KMS-11 (cell line): ENCODE results near the gene LMAN1.

ENCODE experiments used
- H2AFZ ChIP-seq: fragments of 200-600 bp; sonication (generic); 2 replicates; pipeline ENCODE4 v1.6.1; 2016; ENCODE audit warnings: antibody characterized with exemption, mixed run types, low read depth
- H3K27ac ChIP-seq: fragments of 200-600 bp; sonication (generic); 2 replicates; pipeline ENCODE4 v1.6.1; 2016; ENCODE audit warnings: mild to moderate bottlenecking, mixed run types
- H3K27me3 ChIP-seq: fragments of 200-600 bp; sonication (generic); 2 replicates; pipeline ENCODE4 v1.6.1; 2017; ENCODE audit warnings: mild to moderate bottlenecking, low read depth, mixed run types, moderate library complexity; ENCODE audit not compliant: insufficient read depth
- H3K36me3 ChIP-seq: fragments of 200-600 bp; sonication (generic); 2 replicates; pipeline ENCODE4 v1.6.1; 2017; ENCODE audit warnings: mild to moderate bottlenecking, mixed run types; ENCODE audit not compliant: insufficient read depth
- H3K4me1 ChIP-seq: fragments of 200-600 bp; sonication (generic); 2 replicates; pipeline ENCODE4 v1.6.1; 2016; ENCODE audit warnings: mild to moderate bottlenecking, low read depth, mixed run types; ENCODE audit not compliant: poor library complexity, severe bottlenecking
- H3K4me2 ChIP-seq: fragments of 200-600 bp; sonication (generic); 2 replicates; pipeline ENCODE4 v1.7.0; 2016; ENCODE audit warnings: mild to moderate bottlenecking, mixed run types
- H3K4me3 ChIP-seq: fragments of 200-600 bp; sonication (generic); IDR thresholded peaks from 2 replicates; pipeline ENCODE4 v1.6.1; 2017; ENCODE audit warnings: low read depth, low read length, mixed read lengths; ENCODE audit not compliant: insufficient read depth
- H3K79me2 ChIP-seq: fragments of 200-600 bp; sonication (generic); 2 replicates; pipeline ENCODE4 v1.6.1; 2016; ENCODE audit warnings: low read depth, mixed run types; ENCODE audit not compliant: insufficient read depth
- H3K9ac ChIP-seq: fragments of 200-600 bp; sonication (generic); 2 replicates; pipeline ENCODE4 v1.6.1; 2016; ENCODE audit warnings: mild to moderate bottlenecking, mixed run types
- H4K20me1 ChIP-seq: fragments of 200-600 bp; sonication (generic); 2 replicates; pipeline ENCODE4 v1.6.1; 2016; ENCODE audit warnings: mild to moderate bottlenecking, mixed run types; ENCODE audit not compliant: insufficient read depth
- CTCF ChIP-seq: fragments of 200-600 bp; sonication (generic); conservative IDR thresholded peaks from 2 replicates; pipeline ENCODE4 v1.6.1; 2017; ENCODE audit warnings: low read depth, mild to moderate bottlenecking, antibody characterized with exemption, low read length, moderate library complexity, mixed read lengths

LMAN1 gene

DNA sequence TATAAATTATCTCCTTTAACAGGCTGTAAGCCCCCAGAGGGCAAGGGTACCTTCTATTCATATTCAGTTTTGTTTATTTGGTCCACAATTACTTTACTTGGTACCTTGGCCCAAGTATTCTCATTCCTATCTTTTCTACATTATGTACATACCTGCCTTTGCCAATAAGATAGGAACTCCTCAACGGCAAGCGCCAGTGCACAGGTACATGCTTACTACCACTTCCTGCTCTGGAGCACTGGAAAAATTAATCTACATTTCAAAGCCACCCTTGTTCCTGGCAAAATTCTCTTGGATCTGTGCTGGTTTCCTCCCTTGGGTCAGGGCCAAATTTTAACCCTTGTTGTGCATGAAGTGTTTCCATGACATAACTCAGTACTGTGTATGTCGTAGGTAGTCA is 34.3 kb upstream of the LMAN1 start:
- no peaks in the 10 kb centered on the region for H3K27me3 ChIP-seq
- no peaks in the 10 kb centered on the region for H3K36me3 ChIP-seq
- no peak overlapping the region for H3K27ac ChIP-seq
- H2AFZ ChIP-seq, result no peak overlapping the region
- H3K9ac ChIP-seq, result no peak overlapping the region
- H3K4me3 ChIP-seq, result no peak overlapping the region
- no peak overlapping the region for H3K4me2 ChIP-seq
- no peaks in the 10 kb centered on the region for H3K4me1 ChIP-seq
- no peak for TF ChIP-seq CTCF
- no peaks in the 10 kb centered on the region for H3K79me2 ChIP-seq
- no peaks in the 10 kb centered on the region for H4K20me1 ChIP-seq

- no peaks in the 10 kb centered on the region for H3K79me2 ChIP-seq
- H3K36me3 ChIP-seq, result no peaks in the 10 kb centered on the region
- H4K20me1 ChIP-seq, result no peaks in the 10 kb centered on the region
- no peak overlapping the region for H3K4me3 ChIP-seq
- H3K27me3 ChIP-seq, result no peaks in the 10 kb centered on the region
- no peak for TF ChIP-seq CTCF
- no peak overlapping the region for H2AFZ ChIP-seq
- H3K4me1 ChIP-seq, result no peaks in the 10 kb centered on the region
- H3K4me2 ChIP-seq, result no peak overlapping the region
- no peak overlapping the region for H3K27ac ChIP-seq
- no peak overlapping the region for H3K9ac ChIP-seq
Measured at GRCh38 chr18:59388817-59389216, 29.8 kb upstream of the LMAN1 start.

- no peaks in the 10 kb centered on the region for H4K20me1 ChIP-seq
- no peak overlapping the region for H3K4me2 ChIP-seq
- H3K79me2 ChIP-seq, result no peaks in the 10 kb centered on the region
- no peak overlapping the region for H3K4me3 ChIP-seq
- H3K9ac ChIP-seq, result no peak overlapping the region
- H3K36me3 ChIP-seq, result no peaks in the 10 kb centered on the region
- H3K27ac ChIP-seq, result no peak overlapping the region
- no peak overlapping the region for H2AFZ ChIP-seq
- TF ChIP-seq CTCF, result no peak
- H3K4me1 ChIP-seq, result no peaks in the 10 kb centered on the region
- no peaks in the 10 kb centered on the region for H3K27me3 ChIP-seq
Measured at GRCh38 chr18:59387687-59388565, 28.9 kb upstream of the LMAN1 start.

DNA sequence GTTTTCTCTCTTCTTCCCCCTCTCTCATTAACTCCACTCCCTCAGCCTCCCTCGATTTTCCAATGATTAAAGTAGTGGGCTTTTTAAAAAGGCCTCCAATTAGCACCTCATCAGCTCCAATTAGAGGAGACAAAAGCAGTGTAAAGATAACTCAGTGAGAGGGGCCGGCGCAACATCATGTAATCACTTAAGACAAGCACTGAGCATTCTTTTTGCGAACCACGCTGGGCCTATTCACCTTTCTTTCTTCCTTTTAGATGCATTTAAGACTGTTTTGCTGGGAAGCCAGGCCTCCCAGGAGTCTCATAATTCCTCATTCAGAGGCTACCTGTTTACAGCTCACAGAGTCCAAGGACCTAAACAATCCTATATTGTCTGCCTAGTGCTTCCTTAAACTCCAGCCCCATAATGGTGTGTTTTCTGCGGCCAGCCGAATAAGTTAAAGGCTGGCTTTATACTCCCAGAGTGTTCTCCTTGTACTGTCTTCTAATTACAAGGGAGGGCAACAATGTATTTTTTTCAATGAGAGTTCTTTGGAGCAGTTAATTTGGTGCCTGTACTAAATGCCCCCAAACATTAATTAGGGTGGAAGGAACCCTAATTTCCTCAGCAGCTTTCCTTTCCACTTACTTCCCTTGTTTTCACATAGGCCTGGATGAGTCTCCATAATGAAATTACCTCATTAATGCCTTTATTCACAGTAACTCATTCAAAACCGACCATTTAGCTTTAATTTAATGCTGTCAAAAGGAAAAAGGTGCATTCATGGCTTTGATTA is 28.0 kb upstream of the LMAN1 start:
- Histone ChIP-seq H3K27me3 (no peaks in the 10 kb centered on the region), H4K20me1 (no peaks in the 10 kb centered on the region), H3K4me3 (no peak overlapping the region), H3K4me2 (no peak overlapping the region), H2AFZ (no peak overlapping the region), H3K4me1 (no peaks in the 10 kb centered on the region), H3K79me2 (no peaks in the 10 kb centered on the region), H3K36me3 (no peaks in the 10 kb centered on the region), H3K9ac (no peak overlapping the region), H3K27ac (no peak overlapping the region)
- no peak for TF ChIP-seq CTCF
